Dermis blood vessel endothelial cell (primary cell): Measurements from ENCODE around the gene AQP2. TPM values are rescaled to one million over a fixed set of nuclear protein-coding genes. Genes with fewer than 3 reads are reported as not detected.
"Not testable (repeated sequence)": the region's sequence is repeated elsewhere in the genome, so short reads cannot be mapped to it uniquely, and the experiment has no call there.

Source experiments
- DNase-seq: peaks from one replicate; pipeline ENCODE4 v3.0.0; 2010
- total RNA-seq: library from RNA; depleted of rRNA; stranded (reverse); fragments of >200 nt; gene quantifications from 2 replicates; pipeline ENCODE4 v1.2.3, GENCODE V29; 2014

The AQP2 gene
- total RNA-seq, 1 donor from 2014 or later: not detected

DNA sequence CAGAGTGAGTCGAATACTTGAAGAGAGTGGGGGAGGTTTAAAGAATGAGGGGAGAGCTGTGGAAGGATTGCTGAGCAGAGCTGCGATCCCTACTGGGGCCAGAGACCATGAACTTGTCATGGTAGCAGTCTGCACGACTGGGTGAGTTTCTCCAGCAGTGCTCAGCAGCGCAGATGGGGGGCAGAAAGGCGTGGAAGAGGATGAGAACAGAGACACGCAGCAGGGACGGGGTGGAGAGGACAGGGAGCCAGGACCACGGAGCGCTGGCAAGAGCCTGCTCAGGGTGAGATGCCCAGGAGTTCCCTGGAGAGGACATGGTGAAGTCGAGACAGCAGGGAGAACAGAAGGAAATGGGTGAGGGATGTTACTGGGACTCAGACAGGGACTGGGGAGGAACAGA, 20.1 kb downstream of the AQP2 start:
- no peak for DNase-seq

DNA sequence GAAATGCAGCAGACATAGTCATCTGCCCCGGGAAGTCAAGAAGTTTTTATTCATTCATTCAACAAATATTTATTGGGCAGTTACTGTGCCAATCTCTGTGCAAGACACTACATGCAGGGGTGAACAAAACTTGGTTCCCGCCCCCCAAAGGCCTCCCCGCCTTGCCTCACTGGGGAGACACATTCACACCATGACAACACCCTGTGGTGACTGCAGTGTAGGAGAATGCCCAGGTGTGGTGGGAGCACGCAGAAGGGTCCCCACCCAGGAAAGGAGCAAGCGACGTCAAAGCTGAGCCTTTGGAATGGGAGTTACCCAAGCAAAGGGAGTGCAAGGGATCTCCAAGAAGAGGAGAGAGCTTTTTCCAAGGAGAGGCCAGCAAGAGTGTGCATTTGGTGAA, 20.6 kb downstream of the AQP2 start:
- no peak for DNase-seq

DNA sequence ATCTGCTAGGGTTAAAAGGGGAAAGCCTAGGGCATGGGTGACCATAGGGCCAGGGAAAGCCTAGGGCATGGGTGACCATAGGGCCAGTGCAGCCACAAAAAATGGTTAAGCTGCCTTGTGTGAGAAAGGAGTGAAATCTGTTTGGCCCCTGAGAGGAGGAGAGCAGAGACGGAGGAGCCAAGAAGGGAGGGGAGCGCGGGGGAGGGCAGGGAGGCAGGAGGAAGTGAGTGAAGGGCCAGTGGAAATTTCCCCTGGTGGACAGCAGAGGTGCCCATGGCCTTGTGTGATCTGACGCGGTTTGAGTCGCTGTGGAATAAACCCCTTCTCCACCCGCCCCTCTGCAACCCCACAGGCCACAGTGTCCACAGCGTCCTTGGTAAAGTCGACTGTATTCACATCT, 21.6 kb downstream of the AQP2 start:
- DNase-seq: no peak

DNA sequence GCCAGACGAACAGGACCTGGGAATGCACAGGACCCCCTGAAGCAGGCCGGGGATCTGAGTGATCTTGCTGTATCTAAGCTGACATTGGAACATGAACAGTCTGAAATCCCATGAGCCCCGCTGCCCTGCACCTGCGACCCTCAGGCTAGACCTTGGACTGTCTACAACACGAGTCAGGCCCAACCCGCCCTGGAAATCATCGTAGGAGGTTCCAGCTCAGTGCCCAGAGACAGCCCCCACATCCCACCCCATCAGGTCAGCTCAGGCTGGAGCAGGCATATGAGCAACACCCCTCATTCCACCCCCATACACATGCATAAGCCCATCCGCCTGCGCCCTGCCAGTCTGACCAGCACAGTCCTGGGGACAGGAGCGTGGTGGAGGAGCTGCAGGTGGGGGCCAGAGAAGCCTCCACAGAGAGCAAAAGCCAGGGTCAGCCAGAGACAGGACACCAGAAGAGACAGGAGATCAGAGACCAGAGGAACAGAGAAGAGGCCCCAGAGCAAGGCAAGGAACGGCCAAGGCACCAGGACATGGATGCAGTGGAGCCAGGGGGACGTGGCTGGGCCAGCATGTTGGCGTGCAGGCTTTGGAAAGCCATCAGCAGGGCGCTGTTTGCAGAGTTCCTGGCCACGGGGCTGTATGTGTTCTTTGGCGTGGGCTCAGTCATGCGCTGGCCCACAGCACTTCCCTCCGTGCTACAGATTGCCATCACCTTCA, 22.3 kb downstream of the AQP2 start, which contains the start of gene AQP6:
Gene AQP6 (plus strand): TSS at position 307 of the 720 bp plus-strand sequence. CDS start 227 bp downstream, at position 534.
- no peak for DNase-seq

DNA sequence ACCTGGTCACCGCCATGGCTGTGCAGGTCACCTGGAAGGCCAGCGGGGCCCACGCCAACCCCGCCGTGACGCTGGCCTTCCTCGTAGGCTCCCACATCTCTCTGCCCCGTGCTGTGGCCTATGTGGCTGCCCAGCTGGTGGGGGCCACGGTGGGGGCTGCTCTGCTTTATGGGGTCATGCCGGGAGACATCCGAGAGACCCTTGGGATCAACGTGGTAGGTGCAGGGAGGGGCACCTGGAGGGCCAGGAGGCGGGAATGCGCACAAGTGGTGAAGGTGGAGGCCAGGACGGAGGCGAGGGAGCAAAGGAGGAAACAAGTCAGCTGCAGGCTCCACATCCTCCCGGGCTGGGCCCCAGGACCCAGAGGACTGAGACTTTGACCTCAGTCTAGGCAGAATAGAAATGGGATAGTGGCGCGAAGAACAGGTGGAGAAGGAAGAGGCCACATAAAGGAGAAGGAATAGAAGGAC, 22.9 kb downstream of the AQP2 start:
- no peak for DNase-seq

DNA sequence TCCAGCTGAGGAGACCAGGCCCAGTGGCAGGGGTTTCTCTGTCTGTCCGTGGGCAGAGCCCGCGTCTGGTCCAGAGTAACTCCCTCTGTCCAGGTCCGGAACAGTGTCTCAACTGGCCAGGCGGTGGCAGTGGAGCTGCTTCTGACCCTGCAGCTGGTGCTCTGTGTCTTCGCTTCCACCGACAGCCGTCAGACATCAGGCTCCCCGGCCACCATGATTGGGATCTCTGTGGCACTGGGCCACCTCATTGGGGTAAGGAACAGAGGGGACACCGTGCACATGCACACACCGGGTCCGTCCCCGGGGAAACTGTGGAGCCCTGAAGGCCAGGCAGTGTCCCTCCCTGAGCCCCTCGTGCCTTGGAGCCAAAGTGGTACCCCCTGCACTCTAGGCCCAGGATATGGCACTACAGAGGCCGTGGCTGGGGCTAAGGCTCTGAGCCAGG, 23.7 kb downstream of the AQP2 start:
- DNase-seq: peak; percentile 84

DNA sequence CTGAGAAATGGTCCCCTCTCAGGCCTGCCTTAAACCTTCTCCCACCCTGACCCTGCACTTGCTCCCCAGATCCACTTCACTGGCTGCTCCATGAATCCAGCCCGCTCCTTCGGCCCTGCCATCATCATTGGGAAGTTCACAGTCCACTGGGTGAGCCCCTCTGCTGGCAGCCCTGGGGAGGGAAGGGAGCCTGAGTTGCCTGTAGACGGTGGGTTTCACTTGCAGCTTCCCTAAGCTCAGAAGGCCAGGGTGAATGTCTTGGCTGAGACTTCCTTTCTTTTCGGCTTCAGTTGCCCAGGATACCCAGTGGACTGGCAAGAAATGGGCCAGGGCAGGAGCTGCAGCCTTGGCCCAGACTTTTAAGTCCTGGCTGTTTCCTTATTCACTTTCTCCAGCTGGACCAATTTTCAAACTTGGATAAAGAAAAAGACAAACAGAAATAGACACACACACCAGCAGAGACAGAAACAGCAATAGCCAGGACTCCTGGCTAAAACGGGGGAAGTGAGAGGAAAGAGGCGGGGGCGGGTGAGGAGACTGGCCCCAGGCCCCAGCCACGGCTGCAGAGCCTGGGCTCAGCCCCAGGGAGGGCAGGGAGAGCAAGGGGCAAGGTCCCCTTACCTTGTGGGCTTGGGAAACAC, 24.3 kb downstream of the AQP2 start:
- no peak for DNase-seq

DNA sequence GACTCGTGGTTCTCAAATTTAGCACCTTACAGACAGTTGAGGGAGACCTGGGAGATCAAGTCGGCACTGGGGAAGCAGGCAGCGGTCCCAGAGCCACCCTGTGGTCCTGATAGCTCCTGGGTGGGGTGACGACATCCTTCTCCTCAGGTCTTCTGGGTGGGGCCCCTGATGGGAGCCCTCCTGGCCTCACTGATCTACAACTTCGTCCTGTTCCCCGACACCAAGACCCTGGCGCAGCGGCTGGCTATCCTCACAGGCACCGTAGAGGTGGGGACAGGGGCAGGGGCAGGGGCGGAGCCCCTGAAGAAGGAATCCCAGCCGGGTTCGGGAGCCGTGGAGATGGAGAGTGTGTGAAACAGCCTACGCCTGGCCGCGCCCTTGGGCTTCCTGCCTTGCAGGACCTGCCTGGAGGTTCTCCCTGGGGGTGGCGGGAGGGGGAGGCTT, 24.8 kb downstream of the AQP2 start:
- no peak for DNase-seq

DNA sequence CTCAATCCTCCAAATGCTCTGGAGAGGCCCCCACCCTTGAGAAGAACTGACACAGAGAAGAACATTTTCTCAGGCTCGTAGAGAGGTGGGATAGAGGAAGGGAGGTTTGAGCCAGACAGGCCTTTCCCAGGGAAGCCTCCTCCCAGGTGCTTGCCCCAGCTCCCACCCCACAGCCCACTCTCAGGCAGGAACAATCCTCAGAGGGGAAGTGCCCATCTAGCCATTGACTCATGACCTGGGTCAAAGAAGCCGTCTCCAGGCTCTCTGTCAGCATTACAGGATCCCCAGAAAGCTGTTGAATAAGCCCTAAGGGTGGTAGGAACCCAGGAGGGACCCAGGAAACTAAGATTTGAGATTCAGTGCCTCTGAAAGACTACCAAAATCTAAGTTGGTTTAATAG, 26.0 kb downstream of the AQP2 start:
- no peak for DNase-seq

GRCh38 chr12:49978125-49978524, 27.6 kb downstream of the AQP2 start:
- no peak for DNase-seq

- DNase-seq: no peak
Observed at GRCh38 chr12:49979016-49979586, 28.6 kb downstream of the AQP2 start.

GRCh38 chr12:49979791-49980190, 29.3 kb downstream of the AQP2 start:
- no peak for DNase-seq

DNA sequence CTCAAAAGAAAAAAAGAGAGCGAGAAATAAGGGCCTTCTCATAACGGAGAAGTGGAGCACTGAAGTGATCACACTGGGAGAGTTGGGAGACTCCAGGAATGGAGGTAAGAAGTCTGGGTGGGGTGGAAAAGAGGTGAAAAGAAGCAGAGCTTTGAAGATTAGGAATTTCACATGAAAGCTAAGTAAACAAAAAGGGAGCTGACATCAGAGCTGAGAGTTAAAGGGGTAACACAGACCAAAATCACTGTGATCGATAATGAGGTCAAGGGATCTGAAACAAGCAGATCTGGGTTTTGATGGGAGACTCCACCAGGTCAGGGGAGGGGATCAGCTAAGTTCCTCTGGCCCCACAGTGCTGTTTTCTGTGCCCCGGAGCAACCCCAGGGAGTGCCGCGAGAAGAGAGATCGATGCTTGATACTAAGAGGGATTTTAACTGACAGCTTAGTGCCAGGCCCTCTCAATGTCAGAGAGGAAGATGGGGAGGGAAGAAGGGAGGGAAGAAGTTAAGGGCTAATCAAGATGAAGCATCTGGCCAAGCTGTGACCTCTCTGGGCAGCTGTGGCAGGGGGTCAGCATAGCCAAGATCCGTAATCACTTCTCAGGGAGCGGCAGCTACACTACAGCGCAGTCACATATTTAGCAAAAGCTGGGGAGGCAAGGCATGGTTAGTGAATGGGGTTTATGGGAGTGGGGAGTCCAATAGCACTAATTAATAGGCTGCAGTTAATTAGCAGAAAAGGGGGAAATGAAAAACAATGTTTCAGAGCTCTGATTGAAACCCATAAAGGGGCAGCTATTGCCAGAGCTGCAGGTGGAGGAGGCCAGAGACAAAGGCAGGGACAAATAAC, 30.2 kb downstream of the AQP2 start:
- no peak for DNase-seq

DNA sequence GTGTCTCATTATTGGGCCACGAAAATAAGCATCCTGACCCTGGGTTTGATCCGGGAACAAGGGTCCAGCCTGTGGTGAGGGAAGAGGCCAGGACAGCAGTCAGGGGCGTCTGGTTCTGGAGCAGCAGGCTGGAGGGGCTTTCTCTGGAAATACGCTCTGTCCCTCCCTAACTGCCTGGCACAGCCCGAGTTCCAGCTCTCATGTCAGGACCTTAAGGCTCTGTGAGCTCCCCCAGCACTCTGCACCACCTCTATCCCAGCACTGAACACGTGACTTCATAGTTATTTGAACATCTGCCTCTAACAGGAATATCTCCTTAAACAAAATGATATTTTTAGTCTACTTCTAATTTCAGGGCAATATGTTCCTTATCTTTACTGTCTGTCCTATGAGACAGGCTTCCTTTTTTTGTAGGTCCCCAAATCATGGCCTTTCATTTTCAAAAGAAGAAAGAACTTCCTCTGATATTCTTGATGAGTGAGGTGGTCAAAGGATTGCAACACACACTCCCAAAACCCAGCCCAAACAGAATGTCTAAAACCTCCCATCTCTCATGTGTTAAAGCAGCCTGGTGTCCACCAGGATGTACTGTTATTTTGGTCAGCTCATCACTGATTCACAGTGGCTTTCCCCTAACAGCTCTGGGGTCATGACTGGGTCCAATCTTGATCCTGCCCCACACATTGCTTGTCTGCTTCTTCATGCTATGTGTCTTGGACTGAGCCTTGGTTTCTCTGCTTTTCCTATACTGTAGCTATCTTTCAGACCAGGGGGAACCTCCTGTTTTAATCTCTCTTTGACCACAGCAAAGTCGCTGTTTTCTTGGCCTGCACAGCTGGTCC, 31.9 kb downstream of the AQP2 start:
- DNase-seq: no peak

GRCh38 chr12:49983892-49984291, 33.4 kb downstream of the AQP2 start:
- DNase-seq: peak; percentile 91

DNA sequence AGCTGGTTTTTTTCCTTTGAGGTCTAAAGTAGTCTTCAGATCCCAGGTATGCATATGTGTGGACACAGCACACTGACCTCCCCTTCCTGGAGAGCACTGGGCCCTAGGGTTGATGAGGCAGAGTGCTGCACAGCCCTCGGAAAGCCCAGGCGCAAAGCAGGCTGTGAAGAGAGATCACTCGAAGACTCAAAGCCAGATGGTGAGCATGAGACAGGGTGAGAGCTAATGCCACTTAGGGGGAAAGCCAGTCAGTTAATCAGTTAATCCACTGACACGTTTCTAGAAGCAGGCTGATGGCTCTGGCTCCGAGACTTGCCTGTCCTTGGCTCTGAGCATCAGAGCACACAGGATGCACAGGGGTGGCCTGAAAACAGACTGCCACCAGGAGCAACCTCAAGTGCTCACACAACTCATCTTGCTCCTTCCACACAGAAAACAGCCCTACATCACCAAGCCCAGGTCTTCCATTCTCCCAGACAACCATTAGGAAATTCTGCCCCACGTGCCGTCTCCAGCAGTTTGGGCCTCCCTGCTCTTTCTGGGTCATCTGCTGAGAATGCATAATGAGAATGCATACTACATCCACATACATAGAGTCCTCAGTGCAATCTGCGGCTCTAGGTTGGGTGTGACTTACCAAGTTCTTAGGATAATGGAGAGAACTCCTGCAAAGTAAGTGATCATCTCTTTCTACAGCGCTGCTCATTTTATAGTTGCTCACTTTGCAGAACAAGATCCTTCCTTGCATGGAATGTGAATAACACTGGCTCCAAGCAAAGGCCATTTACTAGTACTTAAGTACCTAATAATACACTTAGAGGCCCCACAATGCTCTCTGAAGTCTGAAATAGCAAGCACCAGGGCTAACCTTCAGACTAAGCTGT, 34.2 kb downstream of the AQP2 start:
- DNase-seq: no peak

GRCh38 chr12:49985981-49986380, 35.4 kb downstream of the AQP2 start:
- no peak for DNase-seq

- not testable (repeated sequence) for DNase-seq
Observed at GRCh38 chr12:49986476-49986875, 35.9 kb downstream of the AQP2 start.

- DNase-seq: no peak
Observed at GRCh38 chr12:49987625-49988303, 37.2 kb downstream of the AQP2 start.

DNA sequence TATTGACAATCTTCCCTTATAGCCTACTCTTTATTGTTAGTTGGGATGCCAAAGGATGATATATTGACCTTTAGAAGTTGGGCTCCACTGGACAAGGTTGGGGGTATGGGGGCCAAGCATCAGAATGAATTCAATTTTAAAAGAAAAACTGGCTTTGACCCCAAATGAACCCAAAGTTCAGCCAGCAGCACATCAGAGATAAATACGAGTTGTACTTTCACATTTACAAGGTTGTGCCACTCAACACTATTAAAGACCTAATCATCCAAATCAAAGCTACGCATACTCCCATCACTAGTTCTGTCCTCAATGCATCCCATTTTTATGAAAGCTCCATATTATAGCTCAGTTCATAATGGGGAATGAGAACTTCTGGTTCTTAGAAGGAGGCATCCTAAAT, 38.9 kb downstream of the AQP2 start:
- DNase-seq: not testable (repeated sequence)
